ENCODE data around the gene ZCCHC2. TPM values are rescaled to one million over a fixed set of nuclear protein-coding genes. Genes with fewer than 3 reads are reported as not detected.

Gene ZCCHC2
- total RNA-seq, 4 donors from 2014 or later, result 20.1 to 28.5 (median 24.9) TPM

GRCh38 chr18:62516242-62516641 lies 6.6 kb upstream of the ZCCHC2 start:
- Histone ChIP-seq H3K4me3 (replicated peaks in 1 of 3) (no peak overlapping the region), H3K4me1 (peaks cover under 1 to 4% of the 10 kb centered on the region in 2 donors), H3K9me3 (no peaks in the 10 kb centered on the region), H3K27ac (no peak overlapping the region), H3K36me3 (no peaks in the 10 kb centered on the region), H3K27me3 (no peaks in the 10 kb centered on the region)
- 81 to 86% methylated on average over 1 of the region's 1 CpG for WGBS, 2 donors
- no peak for TF ChIP-seq CTCF (IDR thresholded peaks at IDR 0.05)
- no peak for DNase-seq
- intact Hi-C loops (cut with DNase I), result no loop called here

- H3K4me3 ChIP-seq (replicated peaks in 1 of 3), result no peak overlapping the region
- H3K27ac ChIP-seq, result no peak overlapping the region
- peaks cover 5 to 7% of the 10 kb centered on the region in 2 donors for H3K4me1 ChIP-seq
- no peaks in the 10 kb centered on the region for H3K27me3 ChIP-seq
- no peaks in the 10 kb centered on the region for H3K36me3 ChIP-seq
- intact Hi-C loops (cut with DNase I), result no loop called here
- TF ChIP-seq POLR2A (IDR thresholded peaks at IDR 0.05), result no peak
- no peak for TF ChIP-seq CTCF (IDR thresholded peaks at IDR 0.05)
- 85 to 91% methylated on average over 9 of the region's 9 CpGs for WGBS, 2 donors
- no peak for DNase-seq
- H3K9me3 ChIP-seq, result no peaks in the 10 kb centered on the region
Measured at GRCh38 chr18:62518460-62519375, 4.1 kb upstream of the ZCCHC2 start.

GRCh38 chr18:62519684-62520083 lies 3.1 kb upstream of the ZCCHC2 start:
- Histone ChIP-seq H3K9me3 (no peaks in the 10 kb centered on the region), H3K27me3 (no peaks in the 10 kb centered on the region), H3K36me3 (no peaks in the 10 kb centered on the region), H3K4me1 (peaks cover 5 to 7% of the 10 kb centered on the region in 2 donors), H3K27ac (no peak overlapping the region), H3K4me3 (replicated peaks in 1 of 3) (no peak overlapping the region)
- TF ChIP-seq POLR2A (IDR thresholded peaks at IDR 0.05) (no peak), CTCF (IDR thresholded peaks at IDR 0.05) (no peak)
- DNase-seq, result no peak
- 97 to 100% methylated on average over 1 of the region's 1 CpG for whole genome bisulfite sequencing, 2 donors
- intact Hi-C loops (cut with DNase I), result no loop called here

- DNase-seq, result no peak
- intact Hi-C loops (cut with DNase I), result no loop called here
- Histone ChIP-seq H3K27ac (no peak overlapping the region), H3K36me3 (no peaks in the 10 kb centered on the region), H3K4me1 (peaks cover 12 to 16% of the 10 kb centered on the region in 2 donors), H3K4me3 (replicated peaks in 1 of 3) (no peak overlapping the region), H3K9me3 (no peaks in the 10 kb centered on the region), H3K27me3 (no peaks in the 10 kb centered on the region)
- 87 to 95% methylated on average over 4 of the region's 4 CpGs for WGBS, 2 donors
- TF ChIP-seq POLR2A (IDR thresholded peaks at IDR 0.05) (no peak), CTCF (IDR thresholded peaks at IDR 0.05) (no peak)
Measured at GRCh38 chr18:62521082-62521481, 1.7 kb upstream of the ZCCHC2 start.

GRCh38 chr18:62521593-62521992 lies 1.2 kb upstream of the ZCCHC2 start:
- no peaks in the 10 kb centered on the region for H3K9me3 ChIP-seq
- TF ChIP-seq POLR2A (IDR thresholded peaks at IDR 0.05), result no peak
- TF ChIP-seq CTCF (IDR thresholded peaks at IDR 0.05), result no peak
- no peaks in the 10 kb centered on the region for H3K27me3 ChIP-seq
- no peak overlapping the region for H3K4me3 ChIP-seq (replicated peaks in 1 of 3)
- WGBS, 2 donors, result 74% methylated on average over 2 of the region's 2 CpGs
- peaks cover 12 to 16% of the 10 kb centered on the region in 2 donors for H3K4me1 ChIP-seq
- H3K36me3 ChIP-seq, result no peaks in the 10 kb centered on the region
- DNase-seq, result no peak
- intact Hi-C loops (cut with DNase I), result no loop called here
- H3K27ac ChIP-seq, result peak overlapping the region in 1 of 3 donors; percentile 100
